T-cell (primary cell): ENCODE data around the gene KRTAP4-12. TPM values are rescaled to one million over a fixed set of nuclear protein-coding genes. Genes with fewer than 3 reads are reported as not detected.
"Not testable (repeated sequence)": the region's sequence is repeated elsewhere in the genome, so short reads cannot be mapped to it uniquely, and the experiment has no call there.

Experiments used
- ATAC-seq, 4 experiments: fragments of 200-7000 bp in 3 of 4; fragments of 150-1000 bp in 1 of 4; cut with Tn5 transposase; replicated peaks in 1 of 4; 1 replicate in 3 of 4; 2 replicates in 1 of 4; pipeline ENCODE4 v1.10.0; 2021; ENCODE audit warnings: moderate library complexity in 3 of 4, mild to moderate bottlenecking in 2 of 4, moderate number of reproducible peaks in 1 of 4
- CTCF ChIA-PET, 2 donors: fragments of 300-600 bp; sonication (Branson Sonifier 250); formaldehyde crosslinking; loops; one replicate each; lab custom pipeline; 2022; ENCODE audit warnings: antibody characterized with exemption in 2 of 2; lab: Charles Lee
- POLR2A ChIA-PET, 2 donors: fragments of 300-600 bp; sonication (Branson Sonifier 250); formaldehyde crosslinking; loops; one replicate each; lab custom pipeline; 2022; ENCODE audit warnings: antibody characterized with exemption in 2 of 2; lab: Charles Lee
- DNase-seq, 35 experiments: peaks; one replicate each; pipeline versions ENCODE4 v3.0.0 to v3.0.0-alpha.2; 2013 to 2023
- H3K27ac ChIP-seq: one replicate; pipeline ENCODE4 v1.5.1; 2013; ENCODE audit warnings: low read length
- H3K27me3 ChIP-seq, 2 experiments: replicated peaks in 1 of 2; 1 replicate in 1 of 2; 2 replicates in 1 of 2; pipeline versions ENCODE4 v1.6.1 to v1.7.0; 2013; ENCODE audit warnings: low read length in 1 of 2, mixed read lengths in 1 of 2; ENCODE audit not compliant: control insufficient read depth in 2 of 2, insufficient read depth in 2 of 2; ENCODE audit errors: extremely low read depth in 1 of 2
- H3K36me3 ChIP-seq, 2 donors: 1 replicate in 1 of 2; 2 replicates in 1 of 2; pipeline versions ENCODE4 v1.6.1 to v1.7.0; 2013; ENCODE audit warnings: low read length in 1 of 2; ENCODE audit not compliant: control insufficient read depth in 2 of 2, insufficient read depth in 1 of 2; ENCODE audit errors: extremely low read depth in 1 of 2
- H3K4me1 ChIP-seq, 2 experiments: 1 replicate in 1 of 2; 2 replicates in 1 of 2; pipeline versions ENCODE4 v1.6.1 to v1.7.0; 2013; ENCODE audit warnings: low read length in 2 of 2, mixed read lengths in 1 of 2; ENCODE audit not compliant: insufficient read depth in 2 of 2, control insufficient read depth in 1 of 2; ENCODE audit errors: extremely low read depth in 1 of 2
- H3K4me3 ChIP-seq, 2 donors: 1 replicate in 1 of 2; 2 replicates in 1 of 2; pipeline versions ENCODE4 v1.5.1 to v1.7.0; 2013; ENCODE audit warnings: mild to moderate bottlenecking in 2 of 2, low read length in 1 of 2, moderate library complexity in 1 of 2; ENCODE audit not compliant: control insufficient read depth in 1 of 2; ENCODE audit errors: extremely low read depth in 1 of 2
- H3K9me3 ChIP-seq: 2 replicates; pipeline ENCODE4 v1.7.0; 2013
- H3K27ac Mint-ChIP-seq, 2 donors: one replicate each; pipeline ENCODE4 v1.8.0; 2020 to 2021; ENCODE audit warnings: mild to moderate bottlenecking in 2 of 2, mixed read lengths in 2 of 2
- H3K27me3 Mint-ChIP-seq, 2 donors: one replicate each; pipeline ENCODE4 v1.8.0; 2021 to 2022; ENCODE audit warnings: mixed read lengths in 2 of 2
- H3K36me3 Mint-ChIP-seq: one replicate; pipeline ENCODE4 v1.8.0; 2021; ENCODE audit warnings: mixed read lengths
- H3K4me1 Mint-ChIP-seq, 3 donors: one replicate each; pipeline ENCODE4 v1.8.0; 2020 to 2022; ENCODE audit warnings: mixed read lengths in 3 of 3, mild to moderate bottlenecking in 1 of 3
- H3K4me3 Mint-ChIP-seq, 3 donors: one replicate each; pipeline ENCODE4 v1.8.0; 2020 to 2022; ENCODE audit warnings: mild to moderate bottlenecking in 3 of 3, mixed read lengths in 3 of 3, moderate library complexity in 3 of 3
- H3K9me3 Mint-ChIP-seq, 3 donors: one replicate each; pipeline ENCODE4 v1.8.0; 2020 to 2022; ENCODE audit warnings: mixed read lengths in 3 of 3
- WGBS: methylation state at CpG from one replicate; pipeline ENCODE4 v1.1.5; 2013; ENCODE audit warnings: missing lambda C conversion rate; ENCODE audit not compliant: insufficient coverage; 5-methylcytosine and 5-hydroxymethylcytosine counted together
- total RNA-seq, 35 experiments: library from RNA in 6 of 35; stranded (reverse) in 6 of 35; fragments of 120-200 nt in 1 of 35; gene quantifications; one replicate each; pipeline versions ENCODE4 v1.2.1 to v1.2.4 and lab custom pipeline; 2013 to 2026

The KRTAP4-12 gene
- total RNA-seq, 5 donors from 2014 or later (not counting 1 experiment from before 2014, with no cell fraction given), result not detected

DNA sequence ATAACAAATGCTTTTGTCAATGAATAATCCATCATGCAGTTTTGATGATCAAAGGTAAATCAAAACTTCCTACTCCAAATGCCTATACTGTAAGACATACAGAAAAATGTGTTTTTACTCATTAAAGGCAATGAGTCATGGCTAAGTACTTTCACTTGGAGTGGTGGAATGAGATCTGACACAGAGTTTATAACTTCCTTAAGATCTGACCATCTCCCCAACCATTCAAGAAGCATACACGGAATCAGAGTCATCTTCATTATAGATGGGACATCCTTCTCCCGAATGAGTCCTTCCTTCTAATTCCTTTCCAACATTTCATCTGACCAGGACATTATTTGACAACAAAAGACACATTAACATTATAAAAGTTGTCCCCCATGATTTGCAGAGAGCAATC lies 40.6 kb downstream of the KRTAP4-12 start:
- WGBS, result no CpG with 5 or more reads among the region's 2 CpGs
- POLR2A ChIA-PET, result not testable (repeated sequence)

DNA sequence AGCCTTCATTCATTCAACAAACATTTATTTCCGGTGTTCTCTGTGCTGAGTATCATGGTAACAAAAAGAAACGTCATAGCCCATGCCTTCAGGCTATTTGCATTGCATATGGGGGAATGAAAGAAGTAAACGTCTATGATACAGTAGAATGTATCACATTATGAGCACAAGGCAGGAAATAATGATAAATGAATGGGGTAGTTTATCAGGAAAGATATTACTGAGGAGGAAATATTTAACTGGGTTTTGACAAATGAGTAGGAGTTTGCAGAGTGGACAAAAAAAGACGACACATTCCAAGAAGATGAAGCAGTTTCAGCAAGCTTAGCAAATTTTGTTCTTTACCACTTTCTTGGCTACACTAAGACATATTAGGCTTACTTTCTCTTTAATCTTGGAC lies 41.4 kb downstream of the KRTAP4-12 start:
- H3K27ac ChIP-seq, result no peak overlapping the region
- no peaks in the 10 kb centered on the region for H3K9me3 Mint-ChIP-seq
- H3K4me1 Mint-ChIP-seq, result no peaks in the 10 kb centered on the region
- H3K27ac Mint-ChIP-seq, result no peak overlapping the region
- no peak overlapping the region for H3K4me3 ChIP-seq
- H3K27me3 Mint-ChIP-seq, result peaks cover 7 to 16% of the 10 kb centered on the region in 2 donors
- H3K27me3 ChIP-seq, result peaks cover 2 to 3% of the 10 kb centered on the region in 2 experiments
- ChIA-PET CTCF (no interaction called here), POLR2A (interaction anchor here (0.6 kb wide), 2 partner anchors 16 to 718 kb away, joined by 3 to 17 read pairs; no protein-coding TSS in a partner anchor)
- ATAC-seq (no peak), DNase-seq (no peak)
- H3K9me3 ChIP-seq, result no peaks in the 10 kb centered on the region
- H3K36me3 ChIP-seq, result no peaks in the 10 kb centered on the region
- no peaks in the 10 kb centered on the region for H3K36me3 Mint-ChIP-seq
- H3K4me1 ChIP-seq, result no peaks in the 10 kb centered on the region
- H3K4me3 Mint-ChIP-seq, result no peak overlapping the region
- WGBS, result 57% methylated on average over 1 of the region's 4 CpGs

More for the DNA sequence above, 40.6 kb downstream of the KRTAP4-12 start:
- H3K9me3 Mint-ChIP-seq, DNase-seq, H3K36me3 Mint-ChIP-seq, H3K27ac Mint-ChIP-seq, CTCF ChIA-PET, ATAC-seq, H3K4me3 ChIP-seq, H3K4me3 Mint-ChIP-seq, H3K9me3 ChIP-seq, H3K27me3 ChIP-seq, H3K36me3 ChIP-seq, H3K4me1 ChIP-seq, H3K4me1 Mint-ChIP-seq, H3K27ac ChIP-seq: not testable (repeated sequence)
- H3K27me3 Mint-ChIP-seq, result peaks cover 7 to 17% of the 10 kb centered on the region in 2 donors

DNA sequence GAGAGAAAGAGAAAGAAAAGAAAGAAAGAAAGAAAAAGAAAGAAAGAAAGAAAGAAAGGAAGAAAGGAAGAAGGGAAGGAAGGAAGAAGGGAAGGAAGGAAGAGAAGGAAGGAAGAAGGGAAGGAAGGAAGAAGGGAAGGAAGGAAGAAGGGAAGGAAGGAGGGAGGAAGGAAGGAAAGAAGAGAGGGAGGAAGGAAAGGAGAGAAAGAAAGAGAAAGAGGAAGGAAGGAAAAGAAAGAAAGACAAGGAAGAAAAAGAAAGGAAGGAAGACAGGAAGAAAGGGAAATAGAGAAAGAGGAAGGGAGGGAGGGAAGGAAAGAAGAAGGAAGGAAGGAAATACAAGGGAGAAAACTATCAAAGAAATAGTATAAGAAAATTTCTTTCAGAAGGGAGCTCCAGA lies 47.2 kb downstream of the KRTAP4-12 start:
- Mint-ChIP-seq H3K27ac (no peak overlapping the region), H3K4me3 (no peak overlapping the region), H3K36me3 (no peaks in the 10 kb centered on the region), H3K27me3 (peaks cover 19 to 22% of the 10 kb centered on the region in 2 donors), H3K9me3 (no peaks in the 10 kb centered on the region), H3K4me1 (no peaks in the 10 kb centered on the region)
- ChIA-PET CTCF (no interaction called here), POLR2A (no interaction called here)
- ATAC-seq (no peak), DNase-seq (no peak)
- no peaks in the 10 kb centered on the region for H3K4me1 ChIP-seq
- H3K9me3 ChIP-seq, result no peaks in the 10 kb centered on the region
- no peak overlapping the region for H3K27ac ChIP-seq
- H3K4me3 ChIP-seq, result no peak overlapping the region
- H3K36me3 ChIP-seq, result no peaks in the 10 kb centered on the region
- H3K27me3 ChIP-seq, result peaks cover 0 to 2% of the 10 kb centered on the region in 2 experiments

DNA sequence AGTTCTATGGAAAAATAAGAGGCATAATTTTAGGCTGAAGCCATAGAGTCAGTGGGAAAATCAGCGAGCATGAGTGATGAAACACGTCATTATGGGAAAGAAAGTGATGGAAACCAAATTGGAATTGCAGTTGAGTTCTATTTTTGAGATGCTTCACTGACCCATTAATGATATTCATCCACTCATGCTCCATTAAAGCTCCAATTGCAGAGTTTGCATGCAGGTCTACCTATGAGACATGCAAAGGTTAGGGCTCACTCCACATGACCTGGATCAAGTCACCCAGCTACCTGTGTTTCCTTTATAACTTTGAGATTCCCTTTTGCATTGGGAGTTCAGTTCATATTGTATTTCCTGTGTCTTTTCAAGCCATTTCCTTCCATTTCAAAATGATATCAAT lies 50.3 kb downstream of the KRTAP4-12 start:
- H3K4me1 Mint-ChIP-seq, result no peaks in the 10 kb centered on the region
- no CpG with 5 or more reads among the region's 2 CpGs for WGBS
- H3K36me3 Mint-ChIP-seq, result no peaks in the 10 kb centered on the region

More for the DNA sequence above, 50.3 kb downstream of the KRTAP4-12 start:
- Mint-ChIP-seq H3K4me3 (no peak overlapping the region), H3K27me3 (peaks cover 12 to 22% of the 10 kb centered on the region in 2 donors), H3K27ac (no peak overlapping the region), H3K9me3 (no peaks in the 10 kb centered on the region)
- POLR2A ChIA-PET, result no interaction called here
- DNase-seq (no peak), ATAC-seq (no peak)
- Histone ChIP-seq H3K4me1 (no peaks in the 10 kb centered on the region), H3K9me3 (no peaks in the 10 kb centered on the region), H3K27me3 (peaks cover 0 to 2% of the 10 kb centered on the region in 2 experiments), H3K27ac (no peak overlapping the region), H3K36me3 (no peaks in the 10 kb centered on the region), H3K4me3 (no peak overlapping the region)
- CTCF ChIA-PET, result interaction anchor here in 1 of 2 donors (0.6 kb wide), 1 partner anchor 589 kb away, joined by 3 read pairs; no protein-coding TSS in a partner anchor

Other genes with a start within 250 kb of the KRTAP4-12 start
- gene KRT20, start 238.9 kb downstream of the KRTAP4-12 start, total RNA-seq, result under 1 TPM in 1 of 5 donors, not detected in 4; 0.47 TPM
- not detected for gene KRT23, start 186.5 kb downstream of the KRTAP4-12 start, total RNA-seq
- not detected for gene KRT39, start 157.2 kb downstream of the KRTAP4-12 start, total RNA-seq
- gene KRT40, start 139.9 kb downstream of the KRTAP4-12 start, total RNA-seq, result not detected
- gene KRTAP3-3, start 130.0 kb downstream of the KRTAP4-12 start, total RNA-seq, result not detected
- gene KRTAP3-2, start 124.3 kb downstream of the KRTAP4-12 start, total RNA-seq, result not detected
- not detected for gene KRTAP3-1, start 115.1 kb downstream of the KRTAP4-12 start, total RNA-seq
- not detected for gene KRTAP1-5, start 97.0 kb downstream of the KRTAP4-12 start, total RNA-seq
- not detected for gene KRTAP1-4, start 94.0 kb downstream of the KRTAP4-12 start, total RNA-seq
- not detected for gene KRTAP1-3, start 89.3 kb downstream of the KRTAP4-12 start, total RNA-seq
- not detected for gene KRTAP1-1, start 82.7 kb downstream of the KRTAP4-12 start, total RNA-seq
- not detected for gene KRTAP2-1, start 76.9 kb downstream of the KRTAP4-12 start, total RNA-seq
- not detected for gene KRTAP2-2, start 69.0 kb downstream of the KRTAP4-12 start, total RNA-seq
- gene KRTAP2-3, start 64.1 kb downstream of the KRTAP4-12 start, total RNA-seq, result not detected
- gene KRTAP2-4, start 58.3 kb downstream of the KRTAP4-12 start, total RNA-seq, result not detected
- not detected for gene KRTAP4-7, start 40.0 kb downstream of the KRTAP4-12 start, total RNA-seq
- not detected for gene KRTAP4-8, start 26.0 kb downstream of the KRTAP4-12 start, total RNA-seq
- gene KRTAP4-16, start 22.0 kb downstream of the KRTAP4-12 start, total RNA-seq, result not detected
- not detected for gene KRTAP4-9, start 18.8 kb downstream of the KRTAP4-12 start, total RNA-seq
- gene KRTAP4-11, start 5.8 kb downstream of the KRTAP4-12 start, total RNA-seq, result not detected
- gene KRTAP4-6, start 16.4 kb upstream of the KRTAP4-12 start, total RNA-seq, result not detected
- gene KRTAP4-5, start 25.6 kb upstream of the KRTAP4-12 start, total RNA-seq, result not detected
- not detected for gene KRTAP4-4, start 36.6 kb upstream of the KRTAP4-12 start, total RNA-seq
- gene KRTAP4-3, start 44.0 kb upstream of the KRTAP4-12 start, total RNA-seq, result not detected
- not detected for gene KRTAP4-2, start 54.0 kb upstream of the KRTAP4-12 start, total RNA-seq
- not detected for gene KRTAP4-1, start 60.7 kb upstream of the KRTAP4-12 start, total RNA-seq
- gene KRTAP9-1, start 65.7 kb upstream of the KRTAP4-12 start, total RNA-seq, result not detected
- not detected for gene KRTAP9-2, start 102.5 kb upstream of the KRTAP4-12 start, total RNA-seq
- not detected for gene KRTAP9-3, start 108.3 kb upstream of the KRTAP4-12 start, total RNA-seq
- gene KRTAP9-8, start 113.8 kb upstream of the KRTAP4-12 start, total RNA-seq, result not detected
- not detected for gene KRTAP9-4, start 125.5 kb upstream of the KRTAP4-12 start, total RNA-seq
- not detected for gene KRTAP9-9, start 131.2 kb upstream of the KRTAP4-12 start, total RNA-seq
- not detected for gene KRTAP9-6, start 141.2 kb upstream of the KRTAP4-12 start, total RNA-seq
- not detected for gene KRTAP9-7, start 151.5 kb upstream of the KRTAP4-12 start, total RNA-seq
- gene KRTAP29-1, start 178.7 kb upstream of the KRTAP4-12 start, total RNA-seq, result under 1 TPM in 2 of 5 donors, not detected in 3; 0.43 to 0.84 TPM
- gene KRTAP16-1, start 185.1 kb upstream of the KRTAP4-12 start, total RNA-seq, result 1 to 10 TPM in 1 of 5 donors, under 1 TPM in 3, not detected in 1; 0.16 to 1.1 (median 0.45) TPM
- not detected for gene KRTAP17-1, start 191.5 kb upstream of the KRTAP4-12 start, total RNA-seq
- not detected for gene KRT33A, start 226.6 kb upstream of the KRTAP4-12 start, total RNA-seq
- gene KRT33B, start 245.6 kb upstream of the KRTAP4-12 start, total RNA-seq, result not detected